ENCODE results near the gene REXO4.

Gene REXO4

GRCh38 chr9:133359399-133360175 is 58.2 kb downstream of the REXO4 start:
- FAIRE-seq (no peak), DNase-seq (ENCODE audit: insufficient read length, low spot score) (no peak)
- peak; percentile 23 for TF ChIP-seq CTCF (IDR thresholded peaks at IDR 0.05; ENCODE audit: insufficient read depth, missing control alignments)

GRCh38 chr9:133357656-133358055 is 60.2 kb downstream of the REXO4 start:
- no peak for DNase-seq (ENCODE audit: insufficient read length, low spot score)
- no peak for TF ChIP-seq CTCF (IDR thresholded peaks at IDR 0.05; ENCODE audit: insufficient read depth, missing control alignments)

GRCh38 chr9:133356391-133357091 is 61.3 kb downstream of the REXO4 start, which contains the start of the genes SURF1 and SURF2:
SURF1 (minus strand) TSS chr9:133356487; CDS start chr9:133356453, 34 bp downstream.
SURF2 (plus strand) TSS chr9:133356550; CDS start chr9:133356593, 43 bp downstream.
- TF ChIP-seq CTCF (IDR thresholded peaks at IDR 0.05; ENCODE audit: insufficient read depth, missing control alignments) = no peak
- FAIRE-seq (no peak), DNase-seq (ENCODE audit: insufficient read length, low spot score) (peak; percentile 82)

More at GRCh38 chr9:133357656-133358055, 60.2 kb downstream of the REXO4 start:
- no peak for FAIRE-seq
